ENCODE measurements around the gene FOXA1.

GRCh38 chr14:37565550-37565949, 29.5 kb downstream of the FOXA1 start:
- TF ChIP-seq ZBTB21 (tag by site-specific recombination; IDR thresholded peaks at IDR 0.05) (no peak), ZNF518A (tag by site-specific recombination; conservative IDR thresholded peaks at IDR 0.05; ENCODE audit: low read depth) (no peak), ZNF148 (tag by site-specific recombination; IDR thresholded peaks at IDR 0.05; ENCODE audit: borderline replicate concordance) (no peak), CTCF (tag by site-specific recombination; IDR thresholded peaks at IDR 0.05) (no peak), ZNF514 (tag by site-specific recombination; IDR thresholded peaks at IDR 0.05) (no peak), ZNF362 (tag by site-specific recombination; IDR thresholded peaks at IDR 0.05) (no peak), REST (tag by site-specific recombination; IDR thresholded peaks at IDR 0.05) (no peak), ZNF768 (tag by site-specific recombination; IDR thresholded peaks at IDR 0.05) (no peak)
